SU-DHL-6 (cell line): ENCODE results near the gene THY1.

ENCODE experiments used
- H2AFZ ChIP-seq: fragments of 200-600 bp; sonication (generic); 2 replicates; pipeline ENCODE4 v1.6.1; 2014; ENCODE audit warnings: low read depth, mild to moderate bottlenecking, moderate library complexity, mixed read lengths, antibody characterized with exemption, low read length; ENCODE audit not compliant: severe bottlenecking
- H3F3A ChIP-seq: fragments of 200-600 bp; shearing (Covaris generic); 2 replicates; pipeline ENCODE4 v1.6.0; 2016; ENCODE audit warnings: antibody characterized with exemption, mild to moderate bottlenecking; ENCODE audit not compliant: insufficient read depth
- H3K27ac ChIP-seq: fragments of 200-600 bp; sonication (generic); 2 replicates; pipeline ENCODE4 v1.5.1; 2016; ENCODE audit warnings: low read depth, mild to moderate bottlenecking, low read length, moderate library complexity, mixed read lengths
- H3K27me3 ChIP-seq: fragments of 200-600 bp; sonication (generic), shearing (Covaris generic); 2 replicates; pipeline ENCODE4 v1.6.0; 2014; ENCODE audit warnings: mild to moderate bottlenecking, low read length
- H3K36me3 ChIP-seq: fragments of 200-600 bp; sonication (generic); 2 replicates; pipeline ENCODE4 v1.6.1; 2014; ENCODE audit warnings: mild to moderate bottlenecking, low read length, mixed read lengths
- H3K4me2 ChIP-seq: fragments of 300-600, 200-600 bp; shearing (Covaris generic), sonication (generic); 2 replicates; pipeline ENCODE4 v1.6.0; 2014; ENCODE audit warnings: low read length, low read depth, mild to moderate bottlenecking; ENCODE audit not compliant: poor library complexity, severe bottlenecking
- H3K4me3 ChIP-seq: fragments of 200-600 bp; sonication (generic); 2 replicates; pipeline ENCODE4 v1.5.1; 2014; ENCODE audit warnings: antibody characterized with exemption, low read length, mild to moderate bottlenecking, mixed read lengths; ENCODE audit not compliant: insufficient read depth, poor library complexity, severe bottlenecking
- H3K79me2 ChIP-seq: fragments of 200-600 bp; sonication (generic); 2 replicates; pipeline ENCODE4 v1.6.1; 2014; ENCODE audit warnings: mild to moderate bottlenecking, low read length, moderate library complexity; ENCODE audit not compliant: insufficient read depth
- H3K9ac ChIP-seq: fragments of 200-600 bp; sonication (generic); 2 replicates; pipeline ENCODE4 v1.7.0; 2014; ENCODE audit warnings: mild to moderate bottlenecking, low read length
- H3K9me2 ChIP-seq: fragments of 200-600 bp; sonication (generic); replicated peaks from 2 replicates; pipeline ENCODE4 v1.6.1; 2014; ENCODE audit warnings: low read length; ENCODE audit not compliant: insufficient read depth
- H3K9me3 ChIP-seq: fragments of 200-600 bp; sonication (generic); 2 replicates; pipeline ENCODE4 v1.6.1; 2014; ENCODE audit warnings: low read length, mixed read lengths; ENCODE audit not compliant: insufficient read depth
- H4K20me1 ChIP-seq: fragments of 200-600 bp; sonication (generic); 2 replicates; pipeline ENCODE4 v1.6.1; 2014; ENCODE audit warnings: low read depth, mild to moderate bottlenecking, antibody characterized with exemption, low read length, moderate library complexity, mixed read lengths
- EZH2phosphoT487 ChIP-seq: fragments of 200-600 bp; sonication (generic), shearing (Covaris generic); conservative IDR thresholded peaks from 2 replicates; pipeline ENCODE4 v1.6.1; 2018; ENCODE audit warnings: mild to moderate bottlenecking, antibody characterized with exemption, low read length, moderate library complexity, mixed read lengths
- TF ChIP-seq, protein P1 (sequence below): fragments of 200-600 bp; sonication (generic); IDR thresholded peaks from one replicate; pipeline ENCODE4 v1.5.1; 2017; ENCODE audit warnings: antibody characterized with exemption, mild to moderate bottlenecking, low read length, moderate library complexity; ENCODE audit not compliant: insufficient read depth, poor library complexity, severe bottlenecking

The THY1 gene

GRCh38 chr11:119423509-119424254 lies 710 bp upstream of the THY1 start:
- Histone ChIP-seq H3K9ac (no peak overlapping the region), H3K9me2 (no peaks in the 10 kb centered on the region), H4K20me1 (no peaks in the 10 kb centered on the region), H3K79me2 (no peaks in the 10 kb centered on the region), H3K4me2 (no peak overlapping the region), H3K27me3 (no peaks in the 10 kb centered on the region), H3K36me3 (no peaks in the 10 kb centered on the region), H2AFZ (no peak overlapping the region), H3F3A (no peaks in the 10 kb centered on the region), H3K4me3 (no peak overlapping the region), H3K27ac (no peak overlapping the region), H3K9me3 (no peaks in the 10 kb centered on the region)
- no peak for TF ChIP-seq EZH2phosphoT487
- TF ChIP-seq, protein P1, sequence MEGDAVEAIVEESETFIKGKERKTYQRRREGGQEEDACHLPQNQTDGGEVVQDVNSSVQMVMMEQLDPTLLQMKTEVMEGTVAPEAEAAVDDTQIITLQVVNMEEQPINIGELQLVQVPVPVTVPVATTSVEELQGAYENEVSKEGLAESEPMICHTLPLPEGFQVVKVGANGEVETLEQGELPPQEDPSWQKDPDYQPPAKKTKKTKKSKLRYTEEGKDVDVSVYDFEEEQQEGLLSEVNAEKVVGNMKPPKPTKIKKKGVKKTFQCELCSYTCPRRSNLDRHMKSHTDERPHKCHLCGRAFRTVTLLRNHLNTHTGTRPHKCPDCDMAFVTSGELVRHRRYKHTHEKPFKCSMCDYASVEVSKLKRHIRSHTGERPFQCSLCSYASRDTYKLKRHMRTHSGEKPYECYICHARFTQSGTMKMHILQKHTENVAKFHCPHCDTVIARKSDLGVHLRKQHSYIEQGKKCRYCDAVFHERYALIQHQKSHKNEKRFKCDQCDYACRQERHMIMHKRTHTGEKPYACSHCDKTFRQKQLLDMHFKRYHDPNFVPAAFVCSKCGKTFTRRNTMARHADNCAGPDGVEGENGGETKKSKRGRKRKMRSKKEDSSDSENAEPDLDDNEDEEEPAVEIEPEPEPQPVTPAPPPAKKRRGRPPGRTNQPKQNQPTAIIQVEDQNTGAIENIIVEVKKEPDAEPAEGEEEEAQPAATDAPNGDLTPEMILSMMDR = no peak

- H4K20me1 ChIP-seq = no peaks in the 10 kb centered on the region
- H3K9ac ChIP-seq = no peak overlapping the region
- no peaks in the 10 kb centered on the region for H3F3A ChIP-seq
- H3K36me3 ChIP-seq = no peaks in the 10 kb centered on the region
- no peaks in the 10 kb centered on the region for H3K27me3 ChIP-seq
- H3K9me3 ChIP-seq = no peaks in the 10 kb centered on the region
- H3K4me2 ChIP-seq = no peak overlapping the region
- H3K27ac ChIP-seq = no peak overlapping the region
- no peaks in the 10 kb centered on the region for H3K79me2 ChIP-seq
- H3K4me3 ChIP-seq = no peak overlapping the region
- H3K9me2 ChIP-seq = no peaks in the 10 kb centered on the region
- no peak for TF ChIP-seq EZH2phosphoT487
- TF ChIP-seq, protein P1 = no peak
- no peak overlapping the region for H2AFZ ChIP-seq
Observed at GRCh38 chr11:119421941-119422808, 797 bp downstream of the THY1 start.

DNA sequence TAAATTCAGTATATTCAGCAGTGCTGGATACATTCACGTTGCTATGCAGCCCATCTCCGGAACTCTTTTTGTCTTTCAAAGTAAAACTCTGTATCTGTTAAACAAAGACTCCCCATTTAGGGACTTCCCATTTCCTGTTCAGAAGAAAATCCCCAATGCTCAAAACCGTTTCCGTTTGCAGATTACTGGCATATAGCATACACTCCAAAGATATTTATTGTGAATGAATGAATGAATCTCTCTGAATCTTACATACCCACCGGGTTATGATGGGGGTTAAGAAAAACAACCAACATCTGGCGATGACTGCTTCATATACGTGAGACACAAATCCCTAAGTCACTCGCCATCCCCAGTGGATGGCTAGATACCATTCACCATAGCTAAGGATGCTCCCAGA lies 1.6 kb downstream of the THY1 start:
- TF ChIP-seq, protein P1 = no peak
- no peak for TF ChIP-seq EZH2phosphoT487
- no peaks in the 10 kb centered on the region for H3K27me3 ChIP-seq
- no peaks in the 10 kb centered on the region for H3K9me2 ChIP-seq
- H3K9me3 ChIP-seq = no peaks in the 10 kb centered on the region
- no peaks in the 10 kb centered on the region for H3F3A ChIP-seq
- H4K20me1 ChIP-seq = no peaks in the 10 kb centered on the region
- no peak overlapping the region for H2AFZ ChIP-seq
- H3K79me2 ChIP-seq = no peaks in the 10 kb centered on the region
- H3K9ac ChIP-seq = no peak overlapping the region
- no peak overlapping the region for H3K4me3 ChIP-seq
- no peak overlapping the region for H3K4me2 ChIP-seq
- H3K27ac ChIP-seq = no peak overlapping the region
- no peaks in the 10 kb centered on the region for H3K36me3 ChIP-seq
